HEK293 (cell line): Measurements from ENCODE around the gene DUSP3.
A peak's percentile ranks its signal among the peaks of the same experiment; 100 is the strongest.

Experiments
- CTCF ChIA-PET: fragments of 350-600 bp; formaldehyde crosslinking; extraction: SDS; loops from one replicate; lab custom pipeline; 2021; ENCODE audit warnings: antibody characterized with exemption; lab: Yijun Ruan, JAX
- POLR2A ChIA-PET: fragments of 300-600 bp; formaldehyde crosslinking; extraction: SDS; loops from one replicate; lab custom pipeline; 2020; ENCODE audit warnings: antibody characterized with exemption, inconsistent platforms; lab: Yijun Ruan, JAX
- H3K27ac ChIP-seq: fragments of 200-500 bp; sonication (Bioruptor generic); 2 replicates; pipeline ENCODE4 v1.5.1; 2014; ENCODE audit warnings: low read depth, low read length, control low read depth, inconsistent platforms; ENCODE audit errors: extremely low read depth
- H3K36me3 ChIP-seq, 2 experiments: fragments of 200-500 bp in 1 of 2; sonication (Bioruptor generic) in 1 of 2; 1 replicate in 1 of 2; 2 replicates in 1 of 2; pipeline ENCODE4 v1.5.1; 2014 to 2017; ENCODE audit warnings: inconsistent platforms in 2 of 2, low read length in 2 of 2; ENCODE audit not compliant: control insufficient read depth in 2 of 2, insufficient read depth in 1 of 2
- H3K4me1 ChIP-seq: fragments of 200-500 bp; sonication (Bioruptor generic); 2 replicates; pipeline ENCODE4 v1.5.1; 2014; ENCODE audit warnings: mild to moderate bottlenecking, low read length, inconsistent platforms; ENCODE audit not compliant: control insufficient read depth, insufficient read depth
- H3K4me3 ChIP-seq: 2 replicates; pipeline ENCODE4 v1.5.1; 2011; ENCODE audit warnings: low read depth, mild to moderate bottlenecking, control low read depth, low read length, moderate library complexity
- H3K9me3 ChIP-seq: fragments of 200-500 bp; sonication (Bioruptor generic); 2 replicates; pipeline ENCODE4 v1.5.1; 2014; ENCODE audit warnings: low read depth, low read length, inconsistent platforms; ENCODE audit not compliant: control insufficient read depth, insufficient read depth
- FEZF1 ChIP-seq: fragments of 450-650 bp; formaldehyde crosslinking; IDR thresholded peaks from 2 replicates; pipeline ENCODE4 v1.5.1; 2016; ENCODE audit warnings: missing biosample characterization, missing genetic modification characterization
- GLI4 ChIP-seq: fragments of 450-650 bp; formaldehyde crosslinking; IDR thresholded peaks from 2 replicates; pipeline ENCODE4 v1.5.1; 2016; ENCODE audit warnings: missing biosample characterization, missing genetic modification characterization
- SCRT2 ChIP-seq: fragments of 450-650 bp; formaldehyde crosslinking; IDR thresholded peaks from 2 replicates; pipeline ENCODE4 v1.5.1; 2016; ENCODE audit warnings: missing biosample characterization, missing genetic modification characterization
- ZBTB6 ChIP-seq: fragments of 450-650 bp; formaldehyde crosslinking; IDR thresholded peaks from 2 replicates; pipeline ENCODE4 v1.5.1; 2017; ENCODE audit warnings: missing biosample characterization, missing genetic modification characterization
- ZNF140 ChIP-seq: fragments of 450-650 bp; formaldehyde crosslinking; IDR thresholded peaks from 2 replicates; pipeline ENCODE4 v1.5.1; 2016; ENCODE audit warnings: missing biosample characterization, missing genetic modification characterization
- ZNF335 ChIP-seq: fragments of 450-650 bp; formaldehyde crosslinking; conservative IDR thresholded peaks from 2 replicates; pipeline ENCODE4 v1.5.1; 2016; ENCODE audit warnings: missing biosample characterization, missing genetic modification characterization
- ZNF423 ChIP-seq: fragments of 450-650 bp; formaldehyde crosslinking; IDR thresholded peaks from 2 replicates; pipeline ENCODE4 v1.5.1; 2016; ENCODE audit warnings: missing biosample characterization, missing genetic modification characterization
- ZNF558 ChIP-seq: fragments of 450-650 bp; formaldehyde crosslinking; IDR thresholded peaks from 2 replicates; pipeline ENCODE4 v1.5.1; 2016; ENCODE audit warnings: missing biosample characterization, missing genetic modification characterization
- ZNF658 ChIP-seq: fragments of 450-650 bp; formaldehyde crosslinking; IDR thresholded peaks from 2 replicates; pipeline ENCODE4; 2016; ENCODE audit warnings: missing biosample characterization, missing genetic modification characterization
- ZNF692 ChIP-seq: fragments of 450-650 bp; formaldehyde crosslinking; IDR thresholded peaks from 2 replicates; pipeline ENCODE4 v1.5.1; 2016; ENCODE audit warnings: missing biosample characterization, missing genetic modification characterization
- ZNF704 ChIP-seq: fragments of 450-650 bp; formaldehyde crosslinking; IDR thresholded peaks from 2 replicates; pipeline ENCODE4 v1.5.1; 2016; ENCODE audit warnings: missing biosample characterization, missing genetic modification characterization
- ZNF791 ChIP-seq: fragments of 450-650 bp; formaldehyde crosslinking; IDR thresholded peaks from 2 replicates; pipeline ENCODE4 v1.5.1; 2016; ENCODE audit warnings: missing biosample characterization, missing genetic modification characterization
- ZSCAN16 ChIP-seq: fragments of 450-650 bp; formaldehyde crosslinking; IDR thresholded peaks from 2 replicates; pipeline ENCODE4 v1.5.1; 2016; ENCODE audit warnings: missing biosample characterization, missing genetic modification characterization
- ZXDB ChIP-seq: fragments of 450-650 bp; formaldehyde crosslinking; IDR thresholded peaks from 2 replicates; pipeline ENCODE4 v1.5.1; 2016; ENCODE audit warnings: missing biosample characterization, missing genetic modification characterization
- TF ChIP-seq, protein P1 (sequence below): fragments of 450-650 bp; formaldehyde crosslinking; IDR thresholded peaks from 2 replicates; pipeline ENCODE4 v1.5.1; 2016; ENCODE audit warnings: missing biosample characterization, missing genetic modification characterization, borderline replicate concordance
- TF ChIP-seq, protein P2 (sequence below): fragments of 450-650 bp; IDR thresholded peaks from 2 replicates; pipeline ENCODE4 v1.5.1; 2018; ENCODE audit warnings: missing biosample characterization, missing genetic modification characterization

DUSP3 gene

DNA sequence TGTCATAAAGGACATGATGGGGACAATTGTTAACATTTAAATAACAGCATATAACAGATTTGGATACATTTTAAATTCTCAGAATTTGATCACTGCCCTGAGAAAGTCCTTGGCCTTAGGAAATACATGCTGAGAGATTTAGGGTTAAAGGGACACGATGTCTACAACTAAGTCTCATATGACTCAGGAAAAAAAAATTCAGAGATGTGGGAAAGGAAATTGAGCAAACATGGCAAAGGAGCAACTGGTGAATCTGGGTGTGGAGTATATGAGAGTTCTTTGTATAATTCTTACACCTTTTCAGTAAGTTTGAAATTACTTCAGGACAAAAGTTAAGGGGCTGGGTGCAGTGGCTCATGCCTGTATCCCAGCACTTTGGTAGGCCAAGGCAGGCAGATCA is 35.9 kb upstream of the DUSP3 start:
- peaks cover 9 to 73% of the 10 kb centered on the region in 2 experiments; a peak in 2 of 3 replicates for H3K36me3 ChIP-seq
- no peaks in the 10 kb centered on the region for H3K4me1 ChIP-seq
- no peak overlapping the region for H3K4me3 ChIP-seq
- POLR2A ChIA-PET = no interaction called here
- CTCF ChIA-PET = interaction anchor here (1.1 to 4.8 kb wide), 2 partner anchors 26 to 31 kb away, joined by 4 to 21 read pairs; partner anchors contain the start of gene CD300LG
- H3K9me3 ChIP-seq = no peaks in the 10 kb centered on the region
- H3K27ac ChIP-seq = no peak overlapping the region
- TF ChIP-seq SCRT2 (tag by site-specific recombination) = peak; percentile 53; the same call in 1 of the 2 replicates
- TF ChIP-seq, protein P1, sequence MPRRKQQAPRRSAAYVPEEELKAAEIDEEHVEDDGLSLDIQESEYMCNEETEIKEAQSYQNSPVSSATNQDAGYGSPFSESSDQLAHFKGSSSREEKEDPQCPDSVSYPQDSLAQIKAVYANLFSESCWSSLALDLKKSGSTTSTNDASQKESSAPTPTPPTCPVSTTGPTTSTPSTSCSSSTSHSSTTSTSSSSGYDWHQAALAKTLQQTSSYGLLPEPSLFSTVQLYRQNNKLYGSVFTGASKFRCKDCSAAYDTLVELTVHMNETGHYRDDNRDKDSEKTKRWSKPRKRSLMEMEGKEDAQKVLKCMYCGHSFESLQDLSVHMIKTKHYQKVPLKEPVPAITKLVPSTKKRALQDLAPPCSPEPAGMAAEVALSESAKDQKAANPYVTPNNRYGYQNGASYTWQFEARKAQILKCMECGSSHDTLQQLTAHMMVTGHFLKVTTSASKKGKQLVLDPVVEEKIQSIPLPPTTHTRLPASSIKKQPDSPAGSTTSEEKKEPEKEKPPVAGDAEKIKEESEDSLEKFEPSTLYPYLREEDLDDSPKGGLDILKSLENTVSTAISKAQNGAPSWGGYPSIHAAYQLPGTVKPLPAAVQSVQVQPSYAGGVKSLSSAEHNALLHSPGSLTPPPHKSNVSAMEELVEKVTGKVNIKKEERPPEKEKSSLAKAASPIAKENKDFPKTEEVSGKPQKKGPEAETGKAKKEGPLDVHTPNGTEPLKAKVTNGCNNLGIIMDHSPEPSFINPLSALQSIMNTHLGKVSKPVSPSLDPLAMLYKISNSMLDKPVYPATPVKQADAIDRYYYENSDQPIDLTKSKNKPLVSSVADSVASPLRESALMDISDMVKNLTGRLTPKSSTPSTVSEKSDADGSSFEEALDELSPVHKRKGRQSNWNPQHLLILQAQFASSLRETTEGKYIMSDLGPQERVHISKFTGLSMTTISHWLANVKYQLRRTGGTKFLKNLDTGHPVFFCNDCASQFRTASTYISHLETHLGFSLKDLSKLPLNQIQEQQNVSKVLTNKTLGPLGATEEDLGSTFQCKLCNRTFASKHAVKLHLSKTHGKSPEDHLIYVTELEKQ (tag by site-specific recombination) = no peak

GRCh38 chr17:43814026-43814425 is 35.2 kb upstream of the DUSP3 start:
- TF ChIP-seq ZNF704 (tag by site-specific recombination) (no peak), ZNF791 (tag by site-specific recombination) (no peak), ZNF423 (tag by site-specific recombination) (no peak), ZXDB (tag by site-specific recombination) (no peak), ZNF692 (tag by site-specific recombination) (no peak), ZNF335 (no peak), FEZF1 (no peak), ZSCAN16 (tag by site-specific recombination) (no peak), ZBTB6 (tag by site-specific recombination) (no peak), ZNF140 (no peak), GLI4 (tag by site-specific recombination) (no peak), ZNF558 (no peak), ZNF658 (tag by site-specific recombination) (no peak)
- TF ChIP-seq, protein P2, sequence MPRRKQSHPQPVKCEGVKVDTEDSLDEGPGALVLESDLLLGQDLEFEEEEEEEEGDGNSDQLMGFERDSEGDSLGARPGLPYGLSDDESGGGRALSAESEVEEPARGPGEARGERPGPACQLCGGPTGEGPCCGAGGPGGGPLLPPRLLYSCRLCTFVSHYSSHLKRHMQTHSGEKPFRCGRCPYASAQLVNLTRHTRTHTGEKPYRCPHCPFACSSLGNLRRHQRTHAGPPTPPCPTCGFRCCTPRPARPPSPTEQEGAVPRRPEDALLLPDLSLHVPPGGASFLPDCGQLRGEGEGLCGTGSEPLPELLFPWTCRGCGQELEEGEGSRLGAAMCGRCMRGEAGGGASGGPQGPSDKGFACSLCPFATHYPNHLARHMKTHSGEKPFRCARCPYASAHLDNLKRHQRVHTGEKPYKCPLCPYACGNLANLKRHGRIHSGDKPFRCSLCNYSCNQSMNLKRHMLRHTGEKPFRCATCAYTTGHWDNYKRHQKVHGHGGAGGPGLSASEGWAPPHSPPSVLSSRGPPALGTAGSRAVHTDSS = no peak
- POLR2A ChIA-PET = no interaction called here
- H3K36me3 ChIP-seq = peaks cover 8 to 73% of the 10 kb centered on the region in 2 experiments; a peak in 2 of 3 replicates
- no peaks in the 10 kb centered on the region for H3K4me1 ChIP-seq
- no peak overlapping the region for H3K27ac ChIP-seq
- no peaks in the 10 kb centered on the region for H3K9me3 ChIP-seq
- H3K4me3 ChIP-seq = no peak overlapping the region
- CTCF ChIA-PET = interaction anchor here (0.7 to 1.1 kb wide), 3 partner anchors 9 to 26 kb away, joined by 3 to 4 read pairs (median 3); no protein-coding TSS in a partner anchor
